Measurements from ENCODE around the gene KCND3. TPM values are rescaled to one million over a fixed set of nuclear protein-coding genes. Genes with fewer than 3 reads are reported as not detected.
"Not testable (repeated sequence)": the region's sequence is repeated elsewhere in the genome, so short reads cannot be mapped to it uniquely, and the experiment has no call there.

KCND3 gene
- total RNA-seq, 2 experiments from 2014 or later, result not detected

DNA sequence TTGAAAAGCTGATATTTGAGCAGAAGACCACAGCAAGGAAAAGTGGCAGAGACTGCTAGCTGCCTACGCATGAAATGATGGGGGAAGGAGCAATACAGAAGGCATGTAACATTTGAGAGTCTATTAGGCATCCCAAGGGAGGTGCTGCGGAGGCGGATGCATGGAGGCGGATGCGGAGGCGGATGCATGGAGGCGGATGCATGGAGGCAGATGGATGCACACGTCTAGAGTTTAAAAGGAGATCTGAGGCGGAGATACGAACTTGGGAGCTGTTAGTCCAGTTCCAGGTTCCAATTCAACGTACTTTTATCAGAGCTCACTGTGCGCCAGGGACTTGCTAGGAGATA is 234.5 kb downstream of the KCND3 start:
- peaks cover 32% of the 10 kb centered on the region for H3K4me1 Mint-ChIP-seq

GRCh38 chr1:111751906-111752575 is 237.4 kb downstream of the KCND3 start:
- Mint-ChIP-seq H3K36me3 (no peaks in the 10 kb centered on the region), H3K4me3 (no peak overlapping the region), H3K27me3 (no peaks in the 10 kb centered on the region), H3K9me3 (no peaks in the 10 kb centered on the region), H3K4me1 (peaks cover 30% of the 10 kb centered on the region), H3K27ac (no peak overlapping the region)
- ATAC-seq (ENCODE audit: low read depth) (no peak), DNase-seq (no peak)
- POLR2A ChIA-PET, result interaction anchor here (1.0 to 1.6 kb wide), 3 partner anchors 14 to 244 kb away, joined by 4 to 5 read pairs (median 4); no protein-coding TSS in a partner anchor

More for the DNA sequence above, 234.5 kb downstream of the KCND3 start:
- H3K9me3 Mint-ChIP-seq, result no peaks in the 10 kb centered on the region
- peak overlapping the region; percentile 98 for H3K4me3 Mint-ChIP-seq
- DNase-seq (peak; percentile 57), ATAC-seq (ENCODE audit: low read depth) (peak; percentile 24)
- H3K27me3 Mint-ChIP-seq, result no peaks in the 10 kb centered on the region
- peaks cover 6% of the 10 kb centered on the region for H3K36me3 Mint-ChIP-seq
- H3K27ac Mint-ChIP-seq, result peak overlapping the region; percentile 99
- POLR2A ChIA-PET, result interaction anchor here (0.6 to 2.8 kb wide), 7 partner anchors 10 to 539 kb away, joined by 3 to 25 read pairs (median 5); partner anchors contain the start of genes ATP5PB, INKA2 and WDR77

- Mint-ChIP-seq H3K4me3 (no peak overlapping the region), H3K27ac (no peak overlapping the region)
- no peak for ATAC-seq (ENCODE audit: low read depth)
Measured at GRCh38 chr1:111750856-111751255, 238.6 kb downstream of the KCND3 start.

GRCh38 chr1:111749628-111750027 is 239.8 kb downstream of the KCND3 start:
- no peaks in the 10 kb centered on the region for H3K36me3 Mint-ChIP-seq
- H3K4me3 Mint-ChIP-seq, result no peak overlapping the region
- peaks cover 18% of the 10 kb centered on the region for H3K4me1 Mint-ChIP-seq
- no peak for ATAC-seq (ENCODE audit: low read depth)
- H3K27me3 Mint-ChIP-seq, result peaks cover 6% of the 10 kb centered on the region
- no peak overlapping the region for H3K27ac Mint-ChIP-seq
- H3K9me3 Mint-ChIP-seq, result no peaks in the 10 kb centered on the region
- no peak for DNase-seq
- POLR2A ChIA-PET, result no interaction called here

More at GRCh38 chr1:111750856-111751255, 238.6 kb downstream of the KCND3 start:
- POLR2A ChIA-PET, result interaction anchor here (1.0 to 1.6 kb wide), 3 partner anchors 13 to 243 kb away, joined by 4 to 5 read pairs (median 4); no protein-coding TSS in a partner anchor
- H3K9me3 Mint-ChIP-seq, result no peaks in the 10 kb centered on the region
- H3K27me3 Mint-ChIP-seq, result peaks cover 4% of the 10 kb centered on the region
- no peak for DNase-seq
- H3K36me3 Mint-ChIP-seq, result no peaks in the 10 kb centered on the region
- peaks cover 24% of the 10 kb centered on the region for H3K4me1 Mint-ChIP-seq

- no peak for ATAC-seq (ENCODE audit: low read depth)
- no peak overlapping the region for H3K4me3 Mint-ChIP-seq
- H3K36me3 Mint-ChIP-seq, result no peaks in the 10 kb centered on the region
- no peaks in the 10 kb centered on the region for H3K9me3 Mint-ChIP-seq
- no peak overlapping the region for H3K27ac Mint-ChIP-seq
- POLR2A ChIA-PET, result interaction anchor here (1.2 to 1.9 kb wide), 2 partner anchors 8 to 240 kb away, joined by 6 to 14 read pairs; partner anchors contain the start of gene DDX20
- no peak for DNase-seq
- peaks cover 12% of the 10 kb centered on the region for H3K4me1 Mint-ChIP-seq
- H3K27me3 Mint-ChIP-seq, result peaks cover 14% of the 10 kb centered on the region
Measured at GRCh38 chr1:111747947-111748346, 241.5 kb downstream of the KCND3 start.

- H3K36me3 Mint-ChIP-seq, result no peaks in the 10 kb centered on the region
- no peak overlapping the region for H3K27ac Mint-ChIP-seq
- no peaks in the 10 kb centered on the region for H3K9me3 Mint-ChIP-seq
- DNase-seq, result no peak
- peaks cover 12% of the 10 kb centered on the region for H3K4me1 Mint-ChIP-seq
- POLR2A ChIA-PET, result interaction anchor here (0.8 to 1.9 kb wide), 4 partner anchors 9 to 265 kb away, joined by 3 to 14 read pairs (median 5); partner anchors contain the start of gene DDX20
- H3K4me3 Mint-ChIP-seq, result no peak overlapping the region
- ATAC-seq (ENCODE audit: low read depth), result peak; percentile 83
- peaks cover 20% of the 10 kb centered on the region for H3K27me3 Mint-ChIP-seq
Measured at GRCh38 chr1:111747282-111747734, 242.2 kb downstream of the KCND3 start.

DNA sequence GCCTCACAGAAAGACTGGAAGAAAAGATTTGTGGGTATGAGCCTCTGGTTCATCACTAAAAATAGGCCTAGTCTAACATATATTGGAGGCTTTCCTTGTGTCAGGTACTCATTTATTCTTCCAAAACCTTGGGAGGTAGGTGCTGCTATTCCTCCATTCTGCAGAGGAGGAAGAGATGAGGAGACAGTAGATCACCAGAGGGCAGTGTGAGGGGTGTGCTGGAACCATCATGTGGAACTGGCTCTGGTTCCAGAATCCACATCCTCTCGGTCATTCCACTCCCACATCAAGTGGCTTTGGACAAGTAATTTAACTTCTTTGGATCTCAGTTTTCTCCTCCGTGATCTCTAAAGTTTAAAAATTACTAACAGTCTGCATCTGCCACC is 242.9 kb downstream of the KCND3 start:
- no peak for ATAC-seq (ENCODE audit: low read depth)
- no peak for DNase-seq
- Mint-ChIP-seq H3K36me3 (no peaks in the 10 kb centered on the region), H3K9me3 (no peaks in the 10 kb centered on the region), H3K27ac (no peak overlapping the region), H3K4me1 (peaks cover 7% of the 10 kb centered on the region), H3K27me3 (peaks cover 27% of the 10 kb centered on the region), H3K4me3 (no peak overlapping the region)
- POLR2A ChIA-PET, result interaction anchor here (0.8 to 1.9 kb wide), 4 partner anchors 10 to 264 kb away, joined by 3 to 14 read pairs (median 5); partner anchors contain the start of gene DDX20

GRCh38 chr1:111745675-111746613 is 243.5 kb downstream of the KCND3 start:
- H3K4me1 Mint-ChIP-seq, result peaks cover 8% of the 10 kb centered on the region
- no peak overlapping the region for H3K27ac Mint-ChIP-seq
- POLR2A ChIA-PET, result interaction anchor here (0.9 to 1.9 kb wide), 2 partner anchors 9 to 238 kb away, joined by 3 to 14 read pairs; no protein-coding TSS in a partner anchor

GRCh38 chr1:111743679-111744101 is 245.8 kb downstream of the KCND3 start:
- Mint-ChIP-seq H3K4me3 (no peak overlapping the region), H3K4me1 (peaks cover 14% of the 10 kb centered on the region), H3K27me3 (peaks cover 45% of the 10 kb centered on the region), H3K9me3 (no peaks in the 10 kb centered on the region), H3K27ac (no peak overlapping the region), H3K36me3 (no peaks in the 10 kb centered on the region)
- POLR2A ChIA-PET, result interaction anchor here (0.6 to 0.7 kb wide), 2 partner anchors 107 to 227 kb away, joined by 3 read pairs; no protein-coding TSS in a partner anchor
- DNase-seq (no peak), ATAC-seq (ENCODE audit: low read depth) (no peak)

More at GRCh38 chr1:111745675-111746613, 243.5 kb downstream of the KCND3 start:
- no peak for DNase-seq
- H3K9me3 Mint-ChIP-seq, result no peaks in the 10 kb centered on the region
- H3K36me3 Mint-ChIP-seq, result no peaks in the 10 kb centered on the region
- H3K4me3 Mint-ChIP-seq, result no peak overlapping the region
- ATAC-seq (ENCODE audit: low read depth), result no peak
- peaks cover 33% of the 10 kb centered on the region for H3K27me3 Mint-ChIP-seq

- Mint-ChIP-seq H3K36me3 (no peaks in the 10 kb centered on the region), H3K27ac (no peak overlapping the region), H3K27me3 (peaks cover 45% of the 10 kb centered on the region), H3K4me1 (peaks cover 17% of the 10 kb centered on the region), H3K4me3 (no peak overlapping the region), H3K9me3 (no peaks in the 10 kb centered on the region)
- DNase-seq (no peak), ATAC-seq (ENCODE audit: low read depth) (no peak)
- POLR2A ChIA-PET, result interaction anchor here (0.6 kb wide), 1 partner anchor 106 kb away, joined by 3 read pairs; no protein-coding TSS in a partner anchor
Measured at GRCh38 chr1:111742938-111743549, 246.4 kb downstream of the KCND3 start.

GRCh38 chr1:111742292-111742691 is 247.2 kb downstream of the KCND3 start:
- peaks cover 21% of the 10 kb centered on the region for H3K4me1 Mint-ChIP-seq
- H3K9me3 Mint-ChIP-seq; H3K36me3 Mint-ChIP-seq; H3K27ac Mint-ChIP-seq; H3K4me3 Mint-ChIP-seq; ATAC-seq (ENCODE audit: low read depth); DNase-seq; POLR2A ChIA-PET: not testable (repeated sequence)
- peaks cover 53% of the 10 kb centered on the region for H3K27me3 Mint-ChIP-seq

- DNase-seq, result peak; percentile 57
- Mint-ChIP-seq H3K9me3 (no peaks in the 10 kb centered on the region), H3K27me3 (peaks cover 53% of the 10 kb centered on the region), H3K27ac (no peak overlapping the region), H3K4me1 (peaks cover 19% of the 10 kb centered on the region), H3K4me3 (peak overlapping the region; percentile 92), H3K36me3 (no peaks in the 10 kb centered on the region)
- POLR2A ChIA-PET, result interaction anchor here (0.9 to 2.4 kb wide), 3 partner anchors 223 to 234 kb away, joined by 3 to 8 read pairs (median 3); no protein-coding TSS in a partner anchor
- ATAC-seq (ENCODE audit: low read depth), result no peak
Measured at GRCh38 chr1:111739925-111740765, 249.3 kb downstream of the KCND3 start.
